MM.1S (cell line): ENCODE data around the gene EPB41L4B.
A peak's percentile ranks its signal among the peaks of the same experiment; 100 is the strongest.
"Not testable (repeated sequence)": the region's sequence is repeated elsewhere in the genome, so short reads cannot be mapped to it uniquely, and the experiment has no call there.

Source experiments
- DNase-seq: peaks from one replicate; pipeline ENCODE4 v3.0.0-alpha.2; 2015
- H2AFZ ChIP-seq: fragments of 300-600 bp; sonication (generic); 2 replicates; pipeline ENCODE4 v1.6.0; 2016; ENCODE audit warnings: antibody characterized with exemption, low read length
- H3F3A ChIP-seq: fragments of 300-600 bp; sonication (generic); 2 replicates; pipeline ENCODE4 v1.6.1; 2016; ENCODE audit warnings: mild to moderate bottlenecking, antibody characterized with exemption, low read length, moderate library complexity, mixed read lengths; ENCODE audit not compliant: insufficient read depth
- H3K27ac ChIP-seq: fragments of 300-600 bp; sonication (generic); 2 replicates; pipeline ENCODE4 v1.5.1; 2016; ENCODE audit warnings: mild to moderate bottlenecking, low read length
- H3K27me3 ChIP-seq: fragments of 300-600 bp; sonication (generic); replicated peaks from 2 replicates; pipeline ENCODE4 v1.6.0; 2016; ENCODE audit warnings: low read length; ENCODE audit not compliant: insufficient read depth
- H3K36me3 ChIP-seq: fragments of 300-600 bp; sonication (generic); replicated peaks from 2 replicates; pipeline ENCODE4 v1.6.1; 2016; ENCODE audit warnings: mild to moderate bottlenecking, low read length, mixed read lengths; ENCODE audit not compliant: insufficient read depth
- H3K4me1 ChIP-seq: fragments of 300-600 bp; sonication (generic); 2 replicates; pipeline ENCODE4 v1.6.1; 2016; ENCODE audit warnings: low read length, mixed read lengths
- H3K4me2 ChIP-seq: fragments of 300-600 bp; sonication (generic); 2 replicates; pipeline ENCODE4 v1.6.0; 2016; ENCODE audit warnings: low read depth, low read length
- H3K4me3 ChIP-seq: fragments of 300-600 bp; sonication (generic); 2 replicates; pipeline ENCODE4 v1.5.1; 2016; ENCODE audit warnings: low read length, mixed read lengths
- H3K79me2 ChIP-seq: fragments of 300-600 bp; sonication (generic); 2 replicates; pipeline ENCODE4 v1.6.1; 2016; ENCODE audit warnings: mixed run types, low read length, mixed read lengths
- H3K9ac ChIP-seq: fragments of 300-600 bp; sonication (generic); 2 replicates; pipeline ENCODE4 v1.6.1; 2016; ENCODE audit warnings: low read length, mixed read lengths
- H3K9me2 ChIP-seq: fragments of 300-600 bp; sonication (generic); replicated peaks from 2 replicates; pipeline ENCODE4 v1.6.1; 2016; ENCODE audit warnings: mild to moderate bottlenecking, low read length, mixed read lengths; ENCODE audit not compliant: insufficient read depth
- H3K9me3 ChIP-seq: fragments of 300-600 bp; sonication (generic); replicated peaks from 2 replicates; pipeline ENCODE4 v1.6.1; 2016; ENCODE audit warnings: mild to moderate bottlenecking, low read length, mixed read lengths; ENCODE audit not compliant: insufficient read depth
- H4K20me1 ChIP-seq: fragments of 300-600 bp; sonication (generic); 2 replicates; pipeline ENCODE4 v1.6.1; 2016; ENCODE audit warnings: mild to moderate bottlenecking, low read length, moderate library complexity, mixed read lengths; ENCODE audit not compliant: insufficient read depth
- CTCF ChIP-seq: fragments of 300-600 bp; sonication (generic); IDR thresholded peaks from 2 replicates; pipeline ENCODE4 v1.5.1; 2016; ENCODE audit warnings: antibody characterized with exemption, low read length, mixed read lengths
- EZH2 ChIP-seq: fragments of 300-600 bp; sonication (generic); optimal IDR thresholded peaks from 2 replicates; pipeline ENCODE3; 2017; ENCODE audit warnings: low read depth, mild to moderate bottlenecking, antibody characterized with exemption, low read length, mixed read lengths
- EZH2phosphoT487 ChIP-seq: fragments of 300-600 bp; sonication (generic); IDR thresholded peaks from 2 replicates; pipeline ENCODE4 v1.6.1; 2018; ENCODE audit warnings: antibody characterized with exemption, low read length

EPB41L4B gene

DNA sequence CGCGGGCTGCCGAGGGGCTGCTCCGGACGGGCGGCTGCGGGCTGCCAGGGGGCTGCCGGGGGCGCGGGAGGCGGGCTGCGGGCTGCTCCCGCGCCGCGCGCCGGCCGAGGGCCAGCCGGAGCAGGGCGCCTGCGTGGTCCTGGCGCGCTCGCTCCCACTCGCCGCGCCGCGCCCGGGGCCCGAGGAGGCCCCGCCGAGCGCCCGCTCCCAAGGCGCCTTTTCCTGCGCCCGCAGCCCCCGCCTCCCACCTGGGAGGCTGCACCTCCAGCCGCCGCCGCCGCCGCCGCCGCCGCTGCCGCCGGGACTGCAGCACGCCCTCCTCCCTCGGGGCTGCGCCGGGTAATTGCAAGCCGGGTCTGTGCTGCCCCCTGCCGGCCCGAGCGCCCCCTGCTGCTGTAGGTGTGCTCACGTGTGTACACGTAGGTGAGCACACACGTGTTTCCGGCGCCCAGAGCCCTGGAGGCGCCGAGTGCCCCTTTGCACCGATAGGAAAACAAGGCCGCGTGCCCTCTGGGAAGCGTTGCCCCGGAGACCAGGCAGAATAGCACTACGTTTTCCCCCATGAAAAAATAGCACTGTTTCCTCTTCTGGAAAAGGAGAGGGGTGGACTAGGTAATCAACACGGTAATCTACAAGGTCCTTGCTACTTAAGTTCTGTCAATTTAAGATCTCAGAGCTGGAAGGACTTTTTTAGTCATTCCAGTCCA lies at the start of gene EPB41L4B:
EPB41L4B (minus strand) TSS at position 318 of the 707 bp plus-strand sequence. CDS start 613 bp downstream, outside the sequence.
- DNase-seq: peak; percentile 94
- Histone ChIP-seq H4K20me1 (no peaks in the 10 kb centered on the region), H3K27me3 (peaks cover 5% of the 10 kb centered on the region; the same call in 1 of the 2 replicates), H3K9me2 (no peaks in the 10 kb centered on the region), H3K4me2 (peak within 1 kb of the TSS; percentile 70), H2AFZ (peak within 1 kb of the TSS; percentile 55), H3K79me2 (no peaks in the 10 kb centered on the region), H3F3A (no peaks in the 10 kb centered on the region), H3K4me3 (peak within 1 kb of the TSS; percentile 55), H3K9me3 (no peaks in the 10 kb centered on the region), H3K36me3 (no peaks in the 10 kb centered on the region), H3K9ac (peak within 1 kb of the TSS; percentile 5; the same call in 1 of the 2 replicates), H3K4me1 (peaks cover 5% of the 10 kb centered on the region), H3K27ac (no peak within 1 kb of the TSS)
- TF ChIP-seq EZH2 (no peak), CTCF (peak; percentile 89)

GRCh38 chr9:109369285-109369684 lies 48.4 kb upstream of the EPB41L4B start:
- no peak overlapping the region for H3K9ac ChIP-seq
- TF ChIP-seq CTCF (no peak), EZH2phosphoT487 (no peak), EZH2 (no peak)
- peak overlapping the region; percentile 51; the same call in 1 of the 2 replicates for H3K4me2 ChIP-seq
- H4K20me1 ChIP-seq: no peaks in the 10 kb centered on the region
- H3K9me3 ChIP-seq: no peaks in the 10 kb centered on the region
- no peak overlapping the region for H2AFZ ChIP-seq
- H3K4me3 ChIP-seq: no peak overlapping the region
- H3K27me3 ChIP-seq: no peaks in the 10 kb centered on the region
- no peaks in the 10 kb centered on the region for H3K36me3 ChIP-seq
- H3K79me2 ChIP-seq: no peaks in the 10 kb centered on the region
- peaks cover 12% of the 10 kb centered on the region for H3F3A ChIP-seq
- DNase-seq: peak; percentile 81
- peaks cover 25% of the 10 kb centered on the region for H3K4me1 ChIP-seq
- H3K9me2 ChIP-seq: no peaks in the 10 kb centered on the region
- peak overlapping the region; percentile 15; the same call in 1 of the 2 replicates for H3K27ac ChIP-seq

DNA sequence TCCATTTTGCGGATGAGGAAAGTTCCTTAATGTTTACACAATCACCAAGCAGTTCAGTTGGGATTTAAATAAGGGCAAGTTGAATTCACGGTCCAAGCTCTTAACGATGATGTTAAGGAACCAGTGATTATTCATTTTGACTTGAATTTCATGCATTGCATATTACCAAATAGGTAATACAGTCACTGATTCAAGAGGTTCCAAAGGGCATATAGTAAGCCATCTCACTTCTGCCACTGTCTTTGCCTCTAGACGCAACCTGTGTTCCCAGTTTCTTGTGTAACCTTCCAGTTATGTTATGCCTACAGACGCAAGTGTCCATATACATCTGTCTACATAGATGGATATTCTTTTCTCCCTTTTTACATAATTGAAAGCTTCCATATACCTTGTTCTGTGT lies 39.9 kb upstream of the EPB41L4B start:
- Histone ChIP-seq H2AFZ (no peak overlapping the region), H3K9ac (no peak overlapping the region), H3K79me2 (no peaks in the 10 kb centered on the region), H3F3A (no peaks in the 10 kb centered on the region), H3K4me1 (no peaks in the 10 kb centered on the region), H4K20me1 (no peaks in the 10 kb centered on the region), H3K4me2 (no peak overlapping the region), H3K27me3 (no peaks in the 10 kb centered on the region), H3K4me3 (no peak overlapping the region), H3K9me3 (no peaks in the 10 kb centered on the region), H3K36me3 (no peaks in the 10 kb centered on the region), H3K27ac (no peak overlapping the region), H3K9me2 (no peaks in the 10 kb centered on the region)
- DNase-seq: no peak
- no peak for TF ChIP-seq CTCF
- no peak for TF ChIP-seq EZH2phosphoT487
- no peak for TF ChIP-seq EZH2

DNA sequence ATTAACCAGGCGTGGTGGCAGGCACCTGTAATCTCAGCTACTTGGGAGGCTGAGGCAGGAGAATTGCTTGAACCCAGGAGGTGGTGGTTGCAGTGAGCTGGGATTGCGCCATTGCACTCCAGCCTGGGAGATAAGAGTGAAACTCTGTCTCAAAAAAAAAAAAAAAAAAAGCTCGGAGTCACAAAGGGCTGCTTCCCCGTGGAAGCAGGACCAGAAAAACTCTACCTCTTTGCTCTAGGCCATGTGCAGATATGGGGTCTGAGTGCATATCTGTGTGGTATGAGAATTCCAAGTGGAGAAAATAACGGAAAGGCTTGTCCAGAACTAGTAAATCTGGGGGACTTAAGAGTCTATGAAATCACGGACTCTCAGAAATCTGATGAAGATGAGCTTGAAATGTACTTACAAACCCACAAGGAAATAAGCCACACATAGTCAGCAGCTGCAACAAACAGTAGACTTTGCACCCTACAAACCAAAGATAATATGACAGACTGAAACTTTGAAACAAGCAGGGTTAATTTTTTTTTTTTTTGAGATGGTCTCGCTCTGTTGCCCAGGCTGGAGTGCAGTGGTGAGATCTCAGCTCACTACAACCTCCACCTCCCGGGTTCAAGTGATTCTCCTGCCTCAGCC lies 38.2 kb upstream of the EPB41L4B start:
- H3K27me3 ChIP-seq, H3K27ac ChIP-seq, H3K4me3 ChIP-seq, H3K9ac ChIP-seq, H3K4me1 ChIP-seq, H3K4me2 ChIP-seq, H3F3A ChIP-seq, H4K20me1 ChIP-seq, H2AFZ ChIP-seq, H3K9me3 ChIP-seq, H3K36me3 ChIP-seq, DNase-seq, H3K9me2 ChIP-seq, H3K79me2 ChIP-seq: not testable (repeated sequence)
